ENCODE results near the gene CYFIP1.

GRCh38 chr15:22959321-22960101 is 20.7 kb downstream of the CYFIP1 start:
- TF ChIP-seq CTCF (IDR thresholded peaks at IDR 0.05), result no peak
- no peak for TF ChIP-seq EP300 (IDR thresholded peaks at IDR 0.05)
- TF ChIP-seq POLR2A (IDR thresholded peaks at IDR 0.05; ENCODE audit: low read depth), result no peak
- TF ChIP-seq POLR2AphosphoS5 (IDR thresholded peaks at IDR 0.05), result no peak
